ENCODE results near the gene APOA4. TPM values are rescaled to one million over a fixed set of nuclear protein-coding genes. Genes with fewer than 3 reads are reported as not detected.

The APOA4 gene
- 102 TPM for total RNA-seq

DNA sequence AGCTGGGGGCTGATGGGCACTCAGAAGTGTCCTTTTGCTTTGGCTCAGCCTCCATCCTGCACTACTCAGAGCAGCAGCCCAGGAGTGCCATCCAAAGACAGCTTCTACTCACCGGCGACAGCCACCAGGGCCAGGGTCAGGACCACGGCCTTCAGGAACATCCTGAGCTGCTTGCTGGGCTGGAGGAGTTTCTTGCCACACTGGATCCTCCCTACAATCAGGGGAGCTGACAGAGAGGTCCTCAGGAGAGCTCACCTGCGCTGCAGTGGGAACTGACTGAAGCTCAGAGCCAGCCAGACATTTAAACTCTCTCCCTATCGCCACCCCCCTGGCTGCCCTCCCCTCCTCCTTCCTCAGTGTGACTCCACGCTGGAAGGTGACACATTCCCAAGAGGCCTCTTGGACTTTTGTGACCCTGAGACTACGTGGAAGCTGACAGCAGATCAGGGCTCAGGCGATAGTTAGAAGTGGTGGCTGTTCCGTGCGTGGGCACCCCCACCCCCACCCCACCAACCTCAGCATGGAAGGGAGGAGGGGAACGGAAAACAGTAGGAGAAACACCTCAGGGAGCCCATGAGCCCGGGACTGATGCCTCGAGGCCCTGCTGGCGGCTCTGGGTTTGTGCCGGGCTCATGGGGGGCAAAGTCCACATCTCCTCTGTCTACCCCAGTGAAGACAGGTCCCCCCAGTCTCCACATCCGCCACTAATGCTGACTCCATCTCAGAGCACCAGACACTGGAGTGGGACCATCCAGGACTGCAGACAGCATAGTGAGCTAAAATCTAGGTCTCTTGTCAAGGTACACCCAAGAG lies at the start of gene APOA4:
APOA4 (minus strand) TSS at position 274 of the 813 bp plus-strand sequence; CDS start at position 161, 113 bp downstream.
- no peak for ATAC-seq

DNA sequence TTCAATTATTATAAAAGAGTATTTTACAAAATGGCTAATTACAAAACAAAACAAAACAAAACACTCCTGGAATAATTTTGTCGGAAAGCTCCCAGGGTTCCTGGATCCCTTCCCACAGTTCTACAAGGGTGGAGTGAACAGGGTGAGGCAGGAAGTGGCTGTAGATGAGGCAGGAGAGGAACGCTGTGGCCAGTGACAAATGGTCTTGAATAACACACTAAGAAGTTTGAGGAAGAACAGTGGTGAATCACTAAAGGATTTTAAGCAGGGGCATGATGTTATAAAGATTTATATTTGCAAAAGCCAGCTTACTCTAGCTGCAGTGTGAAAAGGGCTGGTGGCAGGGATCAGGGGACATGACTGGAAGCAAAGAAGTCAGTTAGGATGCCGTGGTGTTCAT lies 48.1 kb upstream of the APOA4 start:
- DNase-seq (ENCODE audit: low spot score) (no peak), ATAC-seq (no peak)

More for the DNA sequence above, at the start of gene APOA4:
- DNase-seq (ENCODE audit: low spot score): peak; percentile 40

- no peak for DNase-seq (ENCODE audit: low spot score)
- peak; percentile 5 for ATAC-seq
Observed at GRCh38 chr11:116870054-116870453, 47.0 kb upstream of the APOA4 start.

- DNase-seq (ENCODE audit: low spot score): no peak
- peak; percentile 67 for ATAC-seq
Observed at GRCh38 chr11:116869610-116870009, 46.5 kb upstream of the APOA4 start.

DNA sequence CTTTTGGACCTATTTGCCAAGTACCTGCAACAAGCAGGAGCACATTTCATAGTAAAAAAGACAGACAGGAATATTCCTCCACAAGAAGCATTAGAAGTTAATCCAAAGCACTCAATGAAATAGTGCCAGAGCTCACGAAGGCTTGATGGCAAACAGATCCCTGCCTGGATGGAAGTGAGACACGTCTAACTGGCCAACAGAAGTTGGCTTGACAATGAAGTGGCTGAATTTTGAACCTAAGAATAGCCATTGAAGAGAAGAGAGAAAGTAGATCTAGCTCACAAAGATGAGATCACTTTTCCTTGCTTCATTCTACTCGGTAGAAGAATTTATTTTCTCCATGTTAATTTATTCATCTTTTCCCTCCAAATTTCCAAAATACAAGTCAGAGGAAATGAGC lies 45.0 kb upstream of the APOA4 start:
- no peak for DNase-seq (ENCODE audit: low spot score)
- no peak for ATAC-seq

DNA sequence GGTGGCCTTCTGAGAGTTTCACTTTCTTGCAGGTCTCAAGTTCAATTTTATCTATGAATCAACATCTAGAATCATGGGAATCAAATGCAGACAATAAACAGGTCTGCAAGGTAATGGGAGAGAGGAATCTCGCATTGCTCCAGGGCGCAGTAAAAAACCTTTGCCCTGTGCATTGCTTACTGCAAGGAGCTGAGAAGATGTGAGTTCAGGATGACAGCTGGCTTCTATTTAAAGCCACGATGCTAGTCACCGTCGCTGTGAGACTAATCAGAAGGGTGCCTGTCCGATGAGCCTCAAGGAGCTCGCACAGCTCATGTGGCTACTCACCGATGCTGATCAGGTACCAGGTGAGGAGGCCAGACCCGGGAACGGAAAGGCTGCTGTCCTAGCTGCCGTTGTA lies 44.5 kb upstream of the APOA4 start:
- ATAC-seq: no peak
- DNase-seq (ENCODE audit: low spot score): no peak

GRCh38 chr11:116866804-116867455 lies 43.8 kb upstream of the APOA4 start:
- DNase-seq (ENCODE audit: low spot score): no peak
- peak; percentile 58 for ATAC-seq

GRCh38 chr11:116865696-116866095 lies 42.6 kb upstream of the APOA4 start:
- DNase-seq (ENCODE audit: low spot score) (no peak), ATAC-seq (no peak)

DNA sequence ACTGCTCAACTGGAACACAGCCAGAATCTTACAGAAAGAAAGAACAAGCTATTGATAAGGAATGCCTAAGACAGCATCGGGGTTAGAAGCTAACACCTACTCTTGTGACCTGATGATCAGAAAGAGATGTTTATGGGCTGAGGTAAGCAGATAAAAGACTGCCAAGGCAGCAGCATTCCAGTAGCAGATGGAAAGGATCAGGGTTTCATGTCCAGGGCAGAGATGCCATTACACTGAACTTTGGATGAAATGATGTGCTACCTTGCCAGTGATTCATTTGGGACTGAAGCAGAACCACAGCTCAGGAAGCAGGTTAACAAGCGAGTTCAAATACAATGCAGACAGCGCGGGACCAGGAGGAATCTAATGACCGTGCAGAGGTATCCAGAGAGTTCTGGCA lies 41.4 kb upstream of the APOA4 start:
- no peak for DNase-seq (ENCODE audit: low spot score)

GRCh38 chr11:116862951-116863350 lies 39.8 kb upstream of the APOA4 start:
- ATAC-seq (no peak), DNase-seq (ENCODE audit: low spot score) (no peak)

More for the DNA sequence above, 41.4 kb upstream of the APOA4 start:
- peak; percentile 44 for ATAC-seq

GRCh38 chr11:116862185-116862584 lies 39.1 kb upstream of the APOA4 start:
- DNase-seq (ENCODE audit: low spot score): no peak
- ATAC-seq: no peak

GRCh38 chr11:116861539-116861938 lies 38.4 kb upstream of the APOA4 start:
- DNase-seq (ENCODE audit: low spot score): no peak
- no peak for ATAC-seq

DNA sequence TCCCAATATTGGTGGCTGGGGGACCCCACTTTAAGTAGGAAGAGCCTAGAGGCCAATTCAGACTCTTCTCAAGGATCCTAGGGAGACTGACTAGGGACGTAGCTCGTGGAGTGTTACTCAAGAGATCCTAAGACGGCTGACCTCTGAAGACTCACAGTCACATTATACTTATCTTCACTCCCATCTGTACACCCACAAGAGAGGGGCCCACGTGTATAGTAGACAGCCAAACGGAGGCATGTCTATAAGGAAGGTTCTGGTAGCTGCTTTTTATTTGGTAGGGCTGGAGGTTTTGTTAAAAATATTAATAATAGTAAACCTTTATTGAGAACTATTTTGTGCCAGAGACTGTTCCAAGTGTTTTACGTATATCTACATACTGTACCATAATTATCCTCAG lies 37.2 kb upstream of the APOA4 start:
- DNase-seq (ENCODE audit: low spot score): no peak

GRCh38 chr11:116859175-116859574 lies 36.1 kb upstream of the APOA4 start:
- DNase-seq (ENCODE audit: low spot score) (no peak), ATAC-seq (no peak)

More for the DNA sequence above, 37.2 kb upstream of the APOA4 start:
- no peak for ATAC-seq

DNA sequence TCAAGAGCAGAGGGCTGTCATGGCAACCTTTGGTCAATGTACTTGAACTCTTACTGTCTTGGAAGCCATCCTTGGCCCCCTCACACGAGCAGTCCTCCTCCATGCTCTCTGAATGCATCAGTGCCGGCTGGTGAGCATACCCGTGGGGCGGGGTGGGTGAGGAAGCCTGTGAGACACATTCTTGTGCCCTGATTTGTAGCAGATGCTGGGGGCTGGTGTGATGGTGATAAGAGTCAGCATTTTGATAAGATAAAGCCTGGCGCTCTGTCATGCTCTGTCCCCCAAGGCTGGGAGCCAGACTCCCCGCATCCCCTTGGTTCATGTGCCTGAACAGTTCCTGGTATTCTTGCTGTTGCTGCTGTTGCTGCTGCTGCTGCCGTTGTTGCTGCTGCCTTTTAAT lies 34.8 kb upstream of the APOA4 start:
- DNase-seq (ENCODE audit: low spot score) (no peak), ATAC-seq (no peak)

GRCh38 chr11:116857316-116857715 lies 34.2 kb upstream of the APOA4 start:
- ATAC-seq (peak; percentile 36), DNase-seq (ENCODE audit: low spot score) (no peak)

GRCh38 chr11:116856423-116856822 lies 33.3 kb upstream of the APOA4 start:
- ATAC-seq (peak; percentile 70), DNase-seq (ENCODE audit: low spot score) (no peak)

DNA sequence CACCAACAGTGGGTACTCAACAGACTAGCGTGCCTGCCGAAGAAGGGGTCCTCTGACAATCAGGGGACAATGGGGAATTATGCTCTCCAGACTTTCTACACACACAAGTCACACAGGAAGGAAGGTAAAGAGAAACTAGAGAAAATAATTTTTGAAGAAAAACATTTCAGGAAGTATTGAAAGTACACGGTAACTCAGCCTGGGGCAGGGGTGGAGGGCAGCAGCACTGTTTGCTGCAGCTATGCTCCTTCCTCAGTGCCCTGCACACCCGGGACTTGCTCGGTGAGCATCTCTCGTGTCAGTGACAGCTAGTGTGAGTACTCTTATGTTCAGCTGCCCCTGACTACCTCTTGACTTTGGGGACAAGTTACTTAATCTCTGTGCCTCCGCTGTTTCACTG lies 32.3 kb upstream of the APOA4 start:
- ATAC-seq (no peak), DNase-seq (ENCODE audit: low spot score) (no peak)

DNA sequence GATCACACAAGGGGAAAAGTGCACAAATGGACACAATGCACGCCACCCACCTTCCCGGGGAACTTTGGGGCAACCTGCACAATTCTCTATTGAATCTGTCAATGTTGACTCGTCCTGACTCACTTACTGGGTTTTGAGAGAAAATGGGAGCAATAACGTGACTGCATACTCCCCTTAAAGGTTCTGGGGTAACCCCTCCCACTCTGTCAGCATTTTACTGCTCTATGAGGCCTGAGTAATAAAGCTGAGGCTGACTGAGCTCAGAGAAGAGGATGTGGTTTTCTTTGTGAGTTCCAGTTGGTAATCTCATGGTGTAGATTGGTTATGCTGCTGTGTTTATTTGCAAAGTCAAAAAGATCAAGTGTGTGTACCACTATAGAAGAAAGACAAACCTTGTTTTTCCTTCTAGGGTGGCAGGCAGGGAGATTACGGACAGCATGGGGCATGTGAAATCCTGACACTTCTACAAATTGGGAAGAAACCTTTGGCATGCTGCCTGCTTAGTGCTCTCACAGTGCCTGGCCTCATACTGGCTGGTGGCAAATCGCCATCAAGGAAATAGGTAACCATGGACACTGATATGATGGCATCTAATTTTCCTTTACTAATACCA lies 30.5 kb upstream of the APOA4 start:
- DNase-seq (ENCODE audit: low spot score): no peak
- ATAC-seq: no peak

- DNase-seq (ENCODE audit: low spot score) (no peak), ATAC-seq (peak; percentile 57)
Observed at GRCh38 chr11:116852261-116853031, 29.3 kb upstream of the APOA4 start.

- no peak for DNase-seq (ENCODE audit: low spot score)
- ATAC-seq: no peak
Observed at GRCh38 chr11:116851626-116852025, 28.5 kb upstream of the APOA4 start.
